Keratinocyte (primary cell): ENCODE measurements around the gene RBM17. TPM values are rescaled to one million over a fixed set of nuclear protein-coding genes. Genes with fewer than 3 reads are reported as not detected.

Experiments
- DNase-seq: peaks from one replicate; pipeline ENCODE4 v3.0.0-alpha.2; 2011; ENCODE audit warnings: low read depth, missing footprints, low spot score
- FAIRE-seq: peaks from 2 replicates; lab custom pipeline; 2011; peaks lifted over from hg19 to GRCh38; lab: Jason Lieb, UNC
- H2AFZ ChIP-seq: 2 replicates; pipeline ENCODE4 v1.6.0; 2012; ENCODE audit warnings: low read length, control low read depth, inconsistent platforms; ENCODE audit not compliant: control insufficient read depth
- H3K27ac ChIP-seq: 2 replicates; pipeline ENCODE4 v1.5.1; 2011; ENCODE audit warnings: low read length; ENCODE audit not compliant: control insufficient read depth, insufficient read depth
- H3K27me3 ChIP-seq: 3 replicates; pipeline ENCODE4 v1.6.0; 2011; ENCODE audit warnings: low read length; ENCODE audit not compliant: control insufficient read depth, insufficient read depth; ENCODE audit errors: extremely low read depth
- H3K36me3 ChIP-seq, 2 experiments: 2 replicates in 1 of 2; 3 replicates in 1 of 2; pipeline ENCODE4 v1.5.1; 2011; ENCODE audit warnings: low read length in 2 of 2, mild to moderate bottlenecking in 1 of 2; ENCODE audit not compliant: control insufficient read depth in 2 of 2, insufficient read depth in 2 of 2; ENCODE audit errors: extremely low read depth in 1 of 2
- H3K4me1 ChIP-seq: 3 replicates; pipeline ENCODE4 v1.5.1; 2011; ENCODE audit warnings: low read length; ENCODE audit not compliant: control insufficient read depth, insufficient read depth; ENCODE audit errors: extremely low read depth
- H3K4me2 ChIP-seq: 3 replicates; pipeline ENCODE4 v1.6.0; 2011; ENCODE audit warnings: low read depth, low read length; ENCODE audit not compliant: control insufficient read depth, insufficient read depth; ENCODE audit errors: extremely low read depth
- H3K4me3 ChIP-seq, 3 experiments: fragments of 200-600 bp in 1 of 3; sonication (generic) in 1 of 3; 2 replicates in 2 of 3; 3 replicates in 1 of 3; pipeline ENCODE4 v1.5.1; 2011 to 2016; ENCODE audit warnings: low read length in 3 of 3, mild to moderate bottlenecking in 3 of 3, control low read depth in 2 of 3, inconsistent platforms in 1 of 3, low read depth in 1 of 3, mixed read lengths in 1 of 3, mixed run types in 1 of 3, moderate library complexity in 1 of 3; ENCODE audit not compliant: control insufficient read depth in 2 of 3, insufficient read depth in 2 of 3; ENCODE audit errors: extremely low read depth in 1 of 3
- H3K79me2 ChIP-seq: 2 replicates; pipeline ENCODE4 v1.6.0; 2012; ENCODE audit warnings: low read length; ENCODE audit not compliant: control insufficient read depth, insufficient read depth
- H3K9ac ChIP-seq: 3 replicates; pipeline ENCODE4 v1.6.0; 2011; ENCODE audit warnings: low read length; ENCODE audit not compliant: control insufficient read depth, insufficient read depth; ENCODE audit errors: extremely low read depth
- H3K9me1 ChIP-seq: 3 replicates; pipeline ENCODE4 v1.6.0; 2011; ENCODE audit warnings: low read length; ENCODE audit not compliant: control insufficient read depth, insufficient read depth; ENCODE audit errors: extremely low read depth
- H3K9me3 ChIP-seq: 2 replicates; pipeline ENCODE4 v1.5.1; 2012; ENCODE audit warnings: low read depth, low read length; ENCODE audit not compliant: control insufficient read depth
- H4K20me1 ChIP-seq: 3 replicates; pipeline ENCODE4 v1.6.0; 2011; ENCODE audit warnings: low read length; ENCODE audit not compliant: control insufficient read depth, insufficient read depth; ENCODE audit errors: extremely low read depth
- EZH2 ChIP-seq: IDR thresholded peaks from one replicate; pipeline ENCODE4 v1.6.1; 2012; ENCODE audit warnings: inconsistent platforms, mild to moderate bottlenecking, low read length, moderate library complexity
- dilution Hi-C: fragments of 300-500 bp; cut with MboI; formaldehyde crosslinking; loops from one replicate; pipeline ENCODE4 v1.7.0; 2020; ENCODE audit warnings: low sequenced_read_pairs; ENCODE audit not compliant: extremely low pct_ligation_motif_present
- polyA plus RNA-seq, 5 experiments: library from polyadenylated mRNA; depleted of rRNA in 3 of 5; stranded (reverse) in 3 of 5; stranded (forward) in 1 of 5; unstranded in 1 of 5; fragments of >200 nt; gene quantifications; 1 replicate in 1 of 5; 2 replicates in 3 of 5; 3 replicates in 1 of 5; pipeline versions ENCODE4 v1.2.1 to v1.2.3, GENCODE V29; 2011 to 2012; ENCODE audit warnings: missing spikeins in 2 of 5, low read depth in 1 of 5, low replicate concordance in 1 of 5
- TF ChIP-seq, protein P1 (sequence below), 3 experiments: IDR thresholded peaks in 1 of 3; conservative IDR thresholded peaks in 1 of 3; optimal IDR thresholded peaks in 1 of 3; 2 replicates in 2 of 3; 3 replicates in 1 of 3; pipeline versions ENCODE3 to v1.5.1; 2011; ENCODE audit warnings: low read length in 3 of 3, mild to moderate bottlenecking in 3 of 3, moderate library complexity in 2 of 3, control low read depth in 1 of 3, inconsistent platforms in 1 of 3; ENCODE audit not compliant: insufficient read depth in 2 of 3; ENCODE audit errors: extremely low read depth in 1 of 3

RBM17 gene
- polyA plus RNA-seq, 1 donor (not counting 4 experiments of a cell fraction or from before 2014, with no cell fraction given): 54.8 TPM

DNA sequence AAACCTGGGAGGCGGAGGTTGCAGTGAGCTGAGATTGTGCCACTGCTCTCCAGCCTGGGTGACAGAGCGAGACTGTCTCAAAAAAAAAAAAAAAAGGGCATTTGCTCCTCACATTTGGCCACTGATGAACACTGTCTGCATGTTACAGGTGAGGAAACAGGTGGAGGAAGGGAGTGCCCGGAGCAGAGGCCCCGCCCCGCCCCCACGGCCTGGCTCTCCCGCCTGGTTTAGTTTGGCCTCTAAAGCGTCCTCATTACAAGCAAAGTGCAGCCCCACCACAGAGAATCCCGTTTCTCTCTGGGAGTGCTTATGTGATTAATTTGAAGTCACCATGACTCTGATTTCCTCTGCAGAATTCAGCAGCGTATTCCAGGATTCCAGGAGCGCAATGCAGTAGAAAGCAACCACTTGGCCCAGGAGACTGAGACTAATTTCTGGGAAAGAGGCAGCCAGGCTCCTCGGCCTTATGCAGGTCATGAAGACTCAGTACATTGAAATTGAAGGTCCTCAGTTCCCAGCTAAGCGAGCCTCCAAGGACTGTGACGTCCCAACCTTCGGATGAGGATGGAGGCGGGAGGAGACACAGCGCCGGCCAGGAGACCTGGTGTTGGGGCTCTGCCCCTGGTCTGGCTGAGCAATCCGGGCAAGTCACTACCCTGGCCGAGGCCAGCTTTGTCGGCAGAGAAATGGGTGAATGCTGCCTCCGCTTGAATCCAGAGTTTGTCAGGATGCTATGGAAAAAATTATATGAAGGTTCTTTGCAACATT is 44.7 kb downstream of the RBM17 start:
- no peaks in the 10 kb centered on the region for H4K20me1 ChIP-seq
- FAIRE-seq: no peak
- no peaks in the 10 kb centered on the region for H3K9me1 ChIP-seq
- H2AFZ ChIP-seq: no peak overlapping the region
- H3K27me3 ChIP-seq: peaks cover 5% of the 10 kb centered on the region
- dilution Hi-C loops: no loop called here
- H3K79me2 ChIP-seq: no peaks in the 10 kb centered on the region
- peaks cover 21% of the 10 kb centered on the region for H3K4me1 ChIP-seq
- DNase-seq: no peak
- no peak overlapping the region for H3K4me2 ChIP-seq
- no peak overlapping the region for H3K27ac ChIP-seq
- no peak overlapping the region for H3K4me3 ChIP-seq
- no peaks in the 10 kb centered on the region for H3K36me3 ChIP-seq
- H3K9me3 ChIP-seq: no peaks in the 10 kb centered on the region
- H3K9ac ChIP-seq: no peak overlapping the region
- TF ChIP-seq, protein P1, sequence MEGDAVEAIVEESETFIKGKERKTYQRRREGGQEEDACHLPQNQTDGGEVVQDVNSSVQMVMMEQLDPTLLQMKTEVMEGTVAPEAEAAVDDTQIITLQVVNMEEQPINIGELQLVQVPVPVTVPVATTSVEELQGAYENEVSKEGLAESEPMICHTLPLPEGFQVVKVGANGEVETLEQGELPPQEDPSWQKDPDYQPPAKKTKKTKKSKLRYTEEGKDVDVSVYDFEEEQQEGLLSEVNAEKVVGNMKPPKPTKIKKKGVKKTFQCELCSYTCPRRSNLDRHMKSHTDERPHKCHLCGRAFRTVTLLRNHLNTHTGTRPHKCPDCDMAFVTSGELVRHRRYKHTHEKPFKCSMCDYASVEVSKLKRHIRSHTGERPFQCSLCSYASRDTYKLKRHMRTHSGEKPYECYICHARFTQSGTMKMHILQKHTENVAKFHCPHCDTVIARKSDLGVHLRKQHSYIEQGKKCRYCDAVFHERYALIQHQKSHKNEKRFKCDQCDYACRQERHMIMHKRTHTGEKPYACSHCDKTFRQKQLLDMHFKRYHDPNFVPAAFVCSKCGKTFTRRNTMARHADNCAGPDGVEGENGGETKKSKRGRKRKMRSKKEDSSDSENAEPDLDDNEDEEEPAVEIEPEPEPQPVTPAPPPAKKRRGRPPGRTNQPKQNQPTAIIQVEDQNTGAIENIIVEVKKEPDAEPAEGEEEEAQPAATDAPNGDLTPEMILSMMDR (optimal IDR thresholded peaks at IDR 0.05 in 1 of 3, IDR thresholded peaks at IDR 0.05 in 1 of 3, conservative IDR thresholded peaks at IDR 0.05 in 1 of 3; ENCODE audit: extremely low read depth in 1 of 3, insufficient read depth in 2 of 3, low read length in 3 of 3): no peak
- no peak for TF ChIP-seq EZH2

DNA sequence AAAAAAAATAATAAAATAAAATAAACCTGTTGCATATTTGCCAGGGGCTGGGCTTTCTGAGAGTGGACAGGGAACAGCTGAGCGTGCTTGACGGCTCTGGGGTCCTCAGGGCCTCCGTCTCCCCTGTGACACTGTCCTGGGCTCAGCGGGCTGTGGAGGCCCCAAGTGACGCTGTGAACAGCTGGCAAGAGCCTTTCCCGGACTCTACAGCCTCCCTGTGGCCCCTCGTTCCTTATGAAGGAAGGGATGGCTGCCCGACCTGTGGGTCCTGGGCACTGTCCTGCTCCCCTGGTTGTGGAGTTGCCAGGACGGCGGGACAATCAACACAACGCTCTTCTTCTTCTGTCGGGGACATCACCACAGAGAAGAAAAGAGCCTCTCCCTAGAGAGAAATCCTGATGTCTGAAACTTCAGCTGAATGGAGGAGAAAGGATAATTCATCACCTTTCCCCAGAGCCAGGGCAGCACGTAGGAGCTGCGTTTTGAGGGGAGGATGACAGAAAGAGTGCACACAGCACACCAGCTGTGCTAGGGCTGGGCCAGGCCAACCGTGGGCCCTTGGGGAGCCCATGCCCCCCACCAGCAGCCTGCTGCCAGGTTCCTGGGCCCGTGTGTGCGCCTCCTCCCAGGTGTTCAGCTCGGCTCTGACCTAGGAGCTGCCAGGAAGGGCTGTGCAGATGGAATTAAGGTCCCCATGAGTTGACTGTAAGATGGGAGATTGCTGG is 45.4 kb downstream of the RBM17 start:
- Histone ChIP-seq H2AFZ (no peak overlapping the region), H3K4me3 (no peak overlapping the region), H3K9me3 (no peaks in the 10 kb centered on the region), H4K20me1 (no peaks in the 10 kb centered on the region), H3K4me2 (no peak overlapping the region), H3K4me1 (peaks cover 14% of the 10 kb centered on the region), H3K9me1 (no peaks in the 10 kb centered on the region), H3K27me3 (peaks cover 5% of the 10 kb centered on the region), H3K9ac (no peak overlapping the region), H3K79me2 (no peaks in the 10 kb centered on the region), H3K36me3 (no peaks in the 10 kb centered on the region), H3K27ac (no peak overlapping the region)
- DNase-seq: no peak
- TF ChIP-seq, protein P1 (optimal IDR thresholded peaks at IDR 0.05 in 1 of 3, IDR thresholded peaks at IDR 0.05 in 1 of 3, conservative IDR thresholded peaks at IDR 0.05 in 1 of 3; ENCODE audit: extremely low read depth in 1 of 3, insufficient read depth in 2 of 3, low read length in 3 of 3): no peak
- FAIRE-seq: no peak
- dilution Hi-C loops: no loop called here
